GM12873 (cell line): ENCODE data around the gene FAM131A.
A peak's percentile ranks its signal among the peaks of the same experiment; 100 is the strongest.

Source experiments
- TF ChIP-seq, protein P1 (sequence below): IDR thresholded peaks from 2 replicates; pipeline ENCODE4 v1.5.1; 2012; ENCODE audit warnings: low read depth, mild to moderate bottlenecking, moderate library complexity, low read length, control low read depth; ENCODE audit not compliant: insufficient read depth; ENCODE audit errors: missing control alignments

FAM131A gene

DNA sequence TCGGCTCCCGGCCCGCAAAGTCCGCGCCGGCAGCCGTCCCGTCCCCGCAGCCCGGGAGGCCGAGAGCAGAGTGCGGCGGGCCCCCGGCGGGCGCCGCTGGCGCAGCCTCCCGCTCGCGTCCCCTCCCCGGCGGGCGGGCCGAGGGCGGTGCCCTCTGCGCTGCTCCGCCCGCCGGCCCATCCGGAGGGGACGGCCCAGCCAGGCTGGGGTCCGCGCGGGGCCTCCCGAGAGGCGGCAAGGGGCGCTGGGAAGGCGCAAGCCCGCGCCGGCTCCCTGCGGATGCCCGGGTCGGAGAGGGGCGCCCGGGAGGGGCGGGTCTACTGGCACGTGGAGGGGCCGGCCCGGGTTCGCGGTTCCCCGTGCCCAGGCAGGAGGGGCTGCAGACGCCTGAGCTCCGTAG, 24.1 kb downstream of the FAM131A start, which contains the start of the genes CLCN2 and POLR2H:
Gene CLCN2, minus strand, starts transcription at position 74 of the 400 bp plus-strand sequence. CDS start 126 bp downstream, outside the sequence.
Gene POLR2H, plus strand, starts transcription at position 179 of the 400 bp plus-strand sequence. CDS start 1,783 bp downstream, outside the sequence.
- TF ChIP-seq, protein P1, sequence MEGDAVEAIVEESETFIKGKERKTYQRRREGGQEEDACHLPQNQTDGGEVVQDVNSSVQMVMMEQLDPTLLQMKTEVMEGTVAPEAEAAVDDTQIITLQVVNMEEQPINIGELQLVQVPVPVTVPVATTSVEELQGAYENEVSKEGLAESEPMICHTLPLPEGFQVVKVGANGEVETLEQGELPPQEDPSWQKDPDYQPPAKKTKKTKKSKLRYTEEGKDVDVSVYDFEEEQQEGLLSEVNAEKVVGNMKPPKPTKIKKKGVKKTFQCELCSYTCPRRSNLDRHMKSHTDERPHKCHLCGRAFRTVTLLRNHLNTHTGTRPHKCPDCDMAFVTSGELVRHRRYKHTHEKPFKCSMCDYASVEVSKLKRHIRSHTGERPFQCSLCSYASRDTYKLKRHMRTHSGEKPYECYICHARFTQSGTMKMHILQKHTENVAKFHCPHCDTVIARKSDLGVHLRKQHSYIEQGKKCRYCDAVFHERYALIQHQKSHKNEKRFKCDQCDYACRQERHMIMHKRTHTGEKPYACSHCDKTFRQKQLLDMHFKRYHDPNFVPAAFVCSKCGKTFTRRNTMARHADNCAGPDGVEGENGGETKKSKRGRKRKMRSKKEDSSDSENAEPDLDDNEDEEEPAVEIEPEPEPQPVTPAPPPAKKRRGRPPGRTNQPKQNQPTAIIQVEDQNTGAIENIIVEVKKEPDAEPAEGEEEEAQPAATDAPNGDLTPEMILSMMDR, result no peak

DNA sequence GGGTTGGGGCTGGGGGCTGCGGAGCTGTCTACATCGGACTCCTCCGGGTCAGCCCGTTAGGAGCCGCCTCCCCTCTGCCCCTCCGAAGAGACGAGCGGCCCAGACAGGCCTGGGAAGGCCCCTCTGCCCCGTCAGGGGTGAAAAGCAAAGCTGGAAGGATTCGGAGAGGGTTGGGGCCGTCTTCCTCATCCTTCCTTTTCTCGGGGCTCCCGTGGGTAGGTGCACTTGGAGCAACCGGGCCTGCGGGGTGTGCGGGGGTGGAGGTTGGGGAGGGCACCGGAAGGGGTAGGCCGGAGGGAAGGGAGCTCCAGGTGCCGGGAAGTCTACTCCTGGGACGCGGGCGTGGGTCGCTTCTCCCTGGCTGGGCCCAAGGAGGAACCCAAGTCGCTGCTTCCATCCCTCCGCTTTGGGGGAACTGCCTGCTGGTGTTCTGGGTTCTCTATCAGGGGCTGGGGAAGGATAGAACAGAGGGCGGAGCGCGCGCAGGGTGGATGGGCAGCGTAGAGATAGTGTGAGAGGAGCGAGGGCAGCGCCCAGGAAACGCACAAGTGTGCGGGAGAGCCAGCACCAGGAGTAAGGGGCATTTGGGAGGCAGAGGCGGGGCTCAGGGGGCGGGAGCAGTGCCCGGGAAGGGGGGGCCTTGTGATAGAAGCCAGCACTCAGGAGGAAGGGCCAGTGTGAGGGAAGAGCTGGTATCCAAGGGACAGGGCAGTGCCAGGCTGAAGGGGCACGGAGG, 24.7 kb downstream of the FAM131A start:
- TF ChIP-seq, protein P1, result no peak

DNA sequence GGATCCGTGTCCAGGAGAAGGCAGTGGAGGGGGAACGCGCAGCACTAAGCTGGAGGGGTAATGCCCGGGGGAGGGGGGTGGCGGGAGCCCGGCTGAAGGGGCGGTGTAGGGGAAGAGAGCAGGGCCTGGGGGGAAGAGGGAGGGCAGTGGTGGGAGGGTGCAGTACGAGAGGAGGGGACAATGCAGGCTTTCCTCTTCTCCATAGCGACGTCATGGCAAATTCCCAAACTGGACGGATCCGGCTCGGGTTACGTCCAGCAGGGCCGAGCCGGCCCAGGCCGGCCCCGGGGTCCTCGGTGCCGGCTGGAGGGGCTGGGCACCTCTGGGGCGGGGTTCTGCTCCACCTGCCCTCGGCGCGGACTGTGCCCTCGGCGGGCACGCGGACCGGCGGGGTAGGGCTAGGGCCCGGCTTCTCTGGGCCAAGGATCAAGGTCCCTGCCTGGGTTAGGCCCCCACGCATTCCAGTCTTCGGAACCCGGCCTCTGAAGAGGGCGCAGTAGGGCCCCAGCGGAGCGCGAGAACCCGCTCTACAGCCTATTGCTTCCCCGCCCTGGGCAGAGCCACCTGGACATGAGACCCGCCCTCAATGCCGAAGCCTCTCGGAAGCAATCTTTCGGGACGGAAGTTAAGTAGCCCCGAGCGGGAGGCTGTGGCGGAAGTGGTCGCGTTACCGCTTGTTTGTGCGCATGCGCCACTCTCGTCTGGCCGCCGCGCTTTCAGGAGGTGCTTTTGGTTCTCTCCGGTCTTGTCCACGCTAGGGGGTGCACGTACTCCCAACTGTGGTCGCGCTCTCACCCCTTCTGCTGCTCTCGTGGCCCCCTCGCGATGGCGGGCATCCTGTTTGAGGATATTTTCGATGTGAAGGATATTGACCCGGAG, 25.5 kb downstream of the FAM131A start:
- TF ChIP-seq, protein P1, result peak; percentile 65

DNA sequence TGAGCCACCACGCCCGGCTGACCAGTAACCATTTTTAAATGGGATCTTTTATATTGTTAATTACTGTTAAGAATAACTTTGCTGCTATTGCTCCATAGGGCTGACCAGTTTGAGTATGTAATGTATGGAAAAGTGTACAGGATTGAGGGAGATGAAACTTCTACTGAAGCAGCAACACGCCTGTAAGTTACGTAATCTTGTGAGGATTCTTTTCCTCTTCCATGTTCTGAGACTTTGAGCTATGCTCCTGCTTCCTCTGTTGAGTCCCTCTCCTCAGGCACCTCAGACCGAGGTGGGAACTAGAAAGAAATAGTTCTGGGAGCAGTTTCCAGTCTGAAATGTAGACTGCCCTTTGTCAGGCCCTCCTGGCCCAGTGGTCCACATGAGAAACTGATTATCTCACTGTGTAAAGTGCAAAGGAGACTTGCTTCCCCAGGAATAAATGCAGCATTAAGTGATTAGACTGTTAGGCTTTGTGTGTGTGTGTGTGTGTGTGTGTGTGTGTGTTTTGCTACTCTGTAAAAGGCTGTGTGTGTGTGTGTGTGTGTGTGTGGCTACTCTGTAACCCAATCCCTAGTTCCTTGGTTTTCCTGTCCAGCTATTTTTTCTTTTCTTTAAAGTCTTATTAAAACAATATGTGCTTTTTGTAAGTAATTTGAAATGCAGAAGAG, 29.4 kb downstream of the FAM131A start:
- TF ChIP-seq, protein P1, result no peak

DNA sequence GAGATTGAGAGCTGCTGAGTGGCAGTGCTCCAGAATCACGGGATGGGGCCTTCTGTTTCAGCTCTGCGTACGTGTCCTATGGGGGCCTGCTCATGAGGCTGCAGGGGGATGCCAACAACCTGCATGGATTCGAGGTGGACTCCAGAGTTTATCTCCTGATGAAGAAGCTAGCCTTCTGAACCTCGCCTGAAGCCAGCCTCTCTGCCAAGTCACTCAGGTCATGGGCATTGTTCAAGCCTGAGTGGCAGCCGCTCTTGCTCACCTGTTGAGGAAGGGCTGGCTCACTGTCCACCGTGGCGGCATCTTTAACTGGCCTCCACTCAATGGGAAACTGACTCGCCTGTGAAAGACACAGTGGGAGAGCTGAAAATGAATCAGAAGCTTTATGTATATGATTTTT, 30.7 kb downstream of the FAM131A start:
- TF ChIP-seq, protein P1, result no peak

DNA sequence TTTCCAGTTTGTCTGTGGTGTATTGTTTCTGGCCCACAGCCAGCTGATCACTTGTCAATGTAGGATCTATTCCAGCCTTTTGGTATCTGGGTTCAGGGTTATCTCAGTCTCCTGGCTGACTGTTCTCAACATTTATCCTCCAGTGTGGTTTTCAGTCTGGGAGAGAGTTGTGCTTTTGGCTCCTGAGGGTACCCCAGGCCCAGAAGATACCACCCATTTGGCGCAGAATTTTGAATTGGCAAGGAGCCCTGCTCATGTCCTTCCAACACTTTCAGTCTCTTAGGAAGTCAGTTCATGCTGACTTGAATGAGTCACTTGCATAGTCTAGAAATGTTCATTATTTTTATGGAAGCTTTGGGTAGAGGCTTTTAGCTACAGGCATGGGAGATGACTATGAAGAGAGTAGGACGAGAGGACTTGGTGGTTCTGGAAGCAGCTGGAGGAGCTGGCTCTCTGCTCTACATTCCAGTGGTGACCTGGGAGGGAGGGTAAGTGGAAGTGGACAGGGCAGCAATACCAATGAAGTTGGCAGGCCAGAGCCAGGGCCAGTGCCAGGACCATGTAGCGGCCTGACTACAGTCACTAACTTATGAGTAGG, 31.3 kb downstream of the FAM131A start:
- TF ChIP-seq, protein P1, result no peak
